Activated naive CD4-positive, alpha-beta T cell treated with anti-CD3 and anti-CD28 coated beads, Interleukin-2, amount 50 U/mL, for 24 hours (primary cell): ENCODE measurements around the gene CMTM8.

ENCODE experiments used
- H3K27ac Mint-ChIP-seq: one replicate; pipeline ENCODE4 v1.8.0; 2021; ENCODE audit warnings: mild to moderate bottlenecking, mixed read lengths
- H3K27me3 Mint-ChIP-seq: one replicate; pipeline ENCODE4 v1.8.0; 2021; ENCODE audit warnings: mixed read lengths
- H3K36me3 Mint-ChIP-seq: one replicate; pipeline ENCODE4 v1.8.0; 2021; ENCODE audit warnings: mixed read lengths
- H3K4me1 Mint-ChIP-seq: one replicate; pipeline ENCODE4 v1.8.0; 2021; ENCODE audit warnings: mixed read lengths
- H3K4me3 Mint-ChIP-seq: one replicate; pipeline ENCODE4 v1.8.0; 2021; ENCODE audit warnings: mild to moderate bottlenecking, mixed read lengths
- H3K9me3 Mint-ChIP-seq: one replicate; pipeline ENCODE4 v1.8.0; 2021; ENCODE audit warnings: mixed read lengths

Gene CMTM8

GRCh38 chr3:32246079-32246675 lies 7.7 kb downstream of the CMTM8 start:
- Mint-ChIP-seq H3K27ac (no peak overlapping the region), H3K36me3 (peaks cover 7% of the 10 kb centered on the region), H3K9me3 (no peaks in the 10 kb centered on the region), H3K27me3 (no peaks in the 10 kb centered on the region), H3K4me1 (peaks cover 63% of the 10 kb centered on the region), H3K4me3 (peak overlapping the region; percentile 23)

GRCh38 chr3:32249184-32249782 lies 10.8 kb downstream of the CMTM8 start:
- Mint-ChIP-seq H3K27ac (peak overlapping the region; percentile 41), H3K36me3 (peaks cover 11% of the 10 kb centered on the region), H3K27me3 (no peaks in the 10 kb centered on the region), H3K4me3 (no peak overlapping the region), H3K9me3 (no peaks in the 10 kb centered on the region), H3K4me1 (peaks cover 39% of the 10 kb centered on the region)

GRCh38 chr3:32254268-32254667 lies 15.8 kb downstream of the CMTM8 start:
- Mint-ChIP-seq H3K27ac (no peak overlapping the region), H3K4me1 (peaks cover 36% of the 10 kb centered on the region), H3K36me3 (peaks cover 19% of the 10 kb centered on the region), H3K9me3 (peaks cover 4% of the 10 kb centered on the region), H3K4me3 (no peak overlapping the region), H3K27me3 (no peaks in the 10 kb centered on the region)

DNA sequence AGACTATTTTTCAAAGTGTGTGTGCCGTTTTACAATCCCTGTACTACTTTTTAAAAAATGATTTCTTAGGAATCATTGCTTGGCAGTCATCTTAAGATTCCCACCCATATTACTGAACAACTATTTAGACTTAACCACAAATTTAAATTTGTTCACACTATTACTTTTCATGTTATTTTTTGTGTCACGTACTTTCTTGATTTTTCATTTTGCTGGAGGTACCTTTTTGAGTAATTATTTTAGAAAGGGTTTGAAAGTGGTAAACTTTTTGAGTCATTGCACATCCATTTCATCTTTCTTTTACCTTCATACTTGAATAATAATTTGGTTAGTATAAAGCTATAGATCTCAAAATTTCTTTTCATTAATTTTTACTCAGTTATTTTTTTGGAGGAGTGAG lies 16.9 kb downstream of the CMTM8 start:
- peaks cover 18% of the 10 kb centered on the region for H3K36me3 Mint-ChIP-seq
- peaks cover 4% of the 10 kb centered on the region for H3K9me3 Mint-ChIP-seq
- no peaks in the 10 kb centered on the region for H3K27me3 Mint-ChIP-seq
- H3K4me3 Mint-ChIP-seq, result no peak overlapping the region
- peaks cover 26% of the 10 kb centered on the region for H3K4me1 Mint-ChIP-seq
- no peak overlapping the region for H3K27ac Mint-ChIP-seq

GRCh38 chr3:32256206-32256605 lies 17.7 kb downstream of the CMTM8 start:
- Mint-ChIP-seq H3K27me3 (no peaks in the 10 kb centered on the region), H3K36me3 (peaks cover 16% of the 10 kb centered on the region), H3K27ac (no peak overlapping the region), H3K4me1 (peaks cover 25% of the 10 kb centered on the region), H3K4me3 (no peak overlapping the region), H3K9me3 (peaks cover 4% of the 10 kb centered on the region)

- H3K27ac Mint-ChIP-seq, result no peak overlapping the region
- H3K4me3 Mint-ChIP-seq, result no peak overlapping the region
- peaks cover 25% of the 10 kb centered on the region for H3K4me1 Mint-ChIP-seq
- peaks cover 16% of the 10 kb centered on the region for H3K36me3 Mint-ChIP-seq
- no peaks in the 10 kb centered on the region for H3K27me3 Mint-ChIP-seq
- H3K9me3 Mint-ChIP-seq, result peaks cover 4% of the 10 kb centered on the region
Measured at GRCh38 chr3:32257042-32257441, 18.6 kb downstream of the CMTM8 start.

- H3K9me3 Mint-ChIP-seq, result peaks cover 4% of the 10 kb centered on the region
- peaks cover 25% of the 10 kb centered on the region for H3K4me1 Mint-ChIP-seq
- H3K36me3 Mint-ChIP-seq, result peaks cover 16% of the 10 kb centered on the region
- peak overlapping the region; percentile 19 for H3K27ac Mint-ChIP-seq
- H3K4me3 Mint-ChIP-seq, result peak overlapping the region; percentile 43
- H3K27me3 Mint-ChIP-seq, result no peaks in the 10 kb centered on the region
Measured at GRCh38 chr3:32257641-32258438, 19.4 kb downstream of the CMTM8 start.

DNA sequence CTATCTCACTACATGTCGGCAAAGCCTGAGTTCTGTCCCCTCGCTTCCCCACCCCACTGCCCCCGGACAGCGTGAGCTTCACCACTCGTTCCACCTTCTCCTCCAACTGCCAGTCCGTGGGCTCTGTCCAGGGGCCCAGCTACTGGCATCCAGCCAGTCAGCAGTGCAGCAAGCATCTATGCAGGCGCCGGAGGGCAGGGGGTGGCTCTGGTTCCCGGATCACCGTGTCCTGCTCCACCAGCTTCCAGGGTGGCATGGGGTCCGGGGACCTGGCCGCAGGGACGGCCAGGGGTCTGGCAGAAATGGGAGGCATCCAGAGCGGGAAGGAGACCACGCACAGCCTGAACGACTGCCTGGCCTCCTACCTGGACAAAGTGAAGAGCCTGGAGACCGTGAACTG lies 20.4 kb downstream of the CMTM8 start:
- Mint-ChIP-seq H3K27me3 (no peaks in the 10 kb centered on the region), H3K36me3 (peaks cover 14% of the 10 kb centered on the region), H3K27ac (no peak overlapping the region), H3K9me3 (peaks cover 4% of the 10 kb centered on the region), H3K4me1 (peaks cover 25% of the 10 kb centered on the region), H3K4me3 (no peak overlapping the region)

- no peaks in the 10 kb centered on the region for H3K27me3 Mint-ChIP-seq
- no peaks in the 10 kb centered on the region for H3K9me3 Mint-ChIP-seq
- peaks cover 24% of the 10 kb centered on the region for H3K4me1 Mint-ChIP-seq
- H3K27ac Mint-ChIP-seq, result no peak overlapping the region
- H3K36me3 Mint-ChIP-seq, result peaks cover 5% of the 10 kb centered on the region
- H3K4me3 Mint-ChIP-seq, result no peak overlapping the region
Measured at GRCh38 chr3:32261545-32261944, 23.1 kb downstream of the CMTM8 start.

- Mint-ChIP-seq H3K4me3 (no peak overlapping the region), H3K36me3 (peaks cover 5% of the 10 kb centered on the region), H3K27me3 (no peaks in the 10 kb centered on the region), H3K4me1 (peaks cover 18% of the 10 kb centered on the region), H3K9me3 (no peaks in the 10 kb centered on the region), H3K27ac (no peak overlapping the region)
Measured at GRCh38 chr3:32262201-32262600, 23.7 kb downstream of the CMTM8 start.

DNA sequence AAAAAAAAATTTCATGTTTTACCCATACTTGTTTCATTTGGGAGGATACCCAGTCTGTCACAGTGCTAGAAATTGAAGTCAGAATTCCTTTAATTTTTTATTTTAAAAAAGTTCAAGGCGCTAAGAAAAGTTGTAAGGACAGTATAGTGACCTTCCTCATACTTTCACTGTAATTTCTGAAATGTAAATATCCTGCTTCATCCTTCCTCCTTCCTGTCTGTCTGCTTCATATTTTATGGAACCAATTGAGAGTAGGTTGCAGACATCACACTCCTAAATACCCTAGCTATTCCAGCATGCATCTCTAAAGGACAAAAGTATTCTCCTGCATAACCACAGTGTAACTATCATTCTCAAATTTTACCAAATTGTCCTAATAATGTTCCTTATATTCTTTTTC lies 35.8 kb downstream of the CMTM8 start:
- no peaks in the 10 kb centered on the region for H3K9me3 Mint-ChIP-seq
- H3K4me3 Mint-ChIP-seq, result no peak overlapping the region
- peaks cover 44% of the 10 kb centered on the region for H3K4me1 Mint-ChIP-seq
- peaks cover 4% of the 10 kb centered on the region for H3K36me3 Mint-ChIP-seq
- no peaks in the 10 kb centered on the region for H3K27me3 Mint-ChIP-seq
- H3K27ac Mint-ChIP-seq, result no peak overlapping the region

DNA sequence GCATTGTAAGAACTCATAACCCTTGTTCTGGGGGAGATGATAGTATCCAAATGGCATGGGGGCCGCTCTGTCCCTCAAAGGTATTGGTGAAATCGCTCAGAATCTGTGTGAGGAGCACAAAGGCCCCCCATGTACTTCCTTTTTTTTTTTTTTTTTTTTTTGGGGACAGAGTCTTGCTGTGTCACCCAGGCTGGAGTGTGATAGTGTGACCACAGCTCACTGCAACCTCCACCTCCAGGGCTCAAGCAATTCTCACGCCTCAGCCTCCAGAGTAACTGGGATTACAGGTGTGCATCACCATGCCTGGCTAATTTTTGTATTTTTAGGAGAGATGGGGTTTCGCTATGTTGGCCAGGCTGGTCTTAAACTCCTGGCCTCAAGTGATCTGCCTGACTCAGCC lies 37.0 kb downstream of the CMTM8 start:
- peaks cover 4% of the 10 kb centered on the region for H3K36me3 Mint-ChIP-seq
- H3K27ac Mint-ChIP-seq, result no peak overlapping the region
- H3K27me3 Mint-ChIP-seq, result no peaks in the 10 kb centered on the region
- no peak overlapping the region for H3K4me3 Mint-ChIP-seq
- H3K9me3 Mint-ChIP-seq, result no peaks in the 10 kb centered on the region
- H3K4me1 Mint-ChIP-seq, result peaks cover 48% of the 10 kb centered on the region

DNA sequence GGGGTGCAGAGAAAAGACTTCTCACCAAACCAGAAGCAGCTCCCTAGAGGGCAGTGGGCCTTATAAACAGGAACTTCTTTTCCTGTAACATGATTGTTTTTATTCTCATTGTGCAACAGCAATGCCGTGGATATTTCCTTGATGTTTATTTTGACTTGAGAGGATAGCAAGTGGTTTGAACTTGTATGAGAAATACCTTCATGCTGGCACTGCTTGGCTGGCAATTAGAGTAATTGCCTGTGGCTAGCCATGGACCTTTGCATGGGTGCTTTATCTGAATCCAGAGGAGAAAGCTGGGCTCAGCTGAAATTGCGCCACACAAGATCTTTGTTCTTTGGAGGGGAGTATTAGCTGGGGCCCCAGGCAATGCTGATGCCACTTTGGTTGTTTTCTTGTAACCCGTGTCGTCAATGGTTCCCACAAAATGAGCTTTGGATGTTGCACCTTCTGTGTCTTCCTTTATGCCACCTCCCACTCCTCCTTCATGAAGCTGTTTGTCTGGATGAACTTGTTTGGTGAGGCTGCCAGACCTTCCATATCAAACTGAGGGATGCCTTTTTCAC lies 37.9 kb downstream of the CMTM8 start:
- Mint-ChIP-seq H3K4me1 (peaks cover 48% of the 10 kb centered on the region), H3K27me3 (no peaks in the 10 kb centered on the region), H3K4me3 (no peak overlapping the region), H3K9me3 (no peaks in the 10 kb centered on the region), H3K27ac (peak overlapping the region; percentile 10), H3K36me3 (peaks cover 4% of the 10 kb centered on the region)

GRCh38 chr3:32278714-32279113 lies 40.2 kb downstream of the CMTM8 start:
- Mint-ChIP-seq H3K27me3 (no peaks in the 10 kb centered on the region), H3K4me3 (no peak overlapping the region)

GRCh38 chr3:32280262-32280910 lies 41.9 kb downstream of the CMTM8 start:
- peaks cover 53% of the 10 kb centered on the region for H3K4me1 Mint-ChIP-seq
- no peaks in the 10 kb centered on the region for H3K27me3 Mint-ChIP-seq
- no peaks in the 10 kb centered on the region for H3K9me3 Mint-ChIP-seq
- H3K27ac Mint-ChIP-seq, result no peak overlapping the region
- H3K4me3 Mint-ChIP-seq, result no peak overlapping the region
- H3K36me3 Mint-ChIP-seq, result peaks cover 2% of the 10 kb centered on the region

More at GRCh38 chr3:32278714-32279113, 40.2 kb downstream of the CMTM8 start:
- Mint-ChIP-seq H3K27ac (peak overlapping the region; percentile 2), H3K4me1 (peaks cover 46% of the 10 kb centered on the region), H3K9me3 (no peaks in the 10 kb centered on the region), H3K36me3 (peaks cover 4% of the 10 kb centered on the region)
